NAMALWA (cell line): ENCODE results near the gene NTN5.
"Not testable (repeated sequence)": the region's sequence is repeated elsewhere in the genome, so short reads cannot be mapped to it uniquely, and the experiment has no call there.

Experiments used
- DNase-seq: peaks from one replicate; pipeline ENCODE4 v3.0.0-alpha.2; 2015; ENCODE audit warnings: low spot score

Gene NTN5

GRCh38 chr19:48669903-48670668, 2.7 kb downstream of the NTN5 start:
- DNase-seq, result no peak

- no peak for DNase-seq
These were observed 4.1 kb downstream of the NTN5 start for GRCh38 chr19:48668761-48669160.

- DNase-seq, result no peak
These were observed 4.5 kb downstream of the NTN5 start for GRCh38 chr19:48668332-48668731.

- no peak for DNase-seq
These were observed 7.0 kb downstream of the NTN5 start for GRCh38 chr19:48665786-48666185.

- no peak for DNase-seq
These were observed 8.3 kb downstream of the NTN5 start for GRCh38 chr19:48664476-48664875.

GRCh38 chr19:48663667-48664066, 9.2 kb downstream of the NTN5 start:
- no peak for DNase-seq

- DNase-seq, result no peak
These were observed 11.1 kb downstream of the NTN5 start for GRCh38 chr19:48661711-48662090.

- peak; percentile 97 for DNase-seq
These were observed 11.7 kb downstream of the NTN5 start for GRCh38 chr19:48660852-48661710.

GRCh38 chr19:48659768-48660167, 13.0 kb downstream of the NTN5 start:
- DNase-seq, result peak; percentile 41

- DNase-seq, result no peak
These were observed 14.3 kb downstream of the NTN5 start for GRCh38 chr19:48658483-48658882.

GRCh38 chr19:48657828-48658227, 15.0 kb downstream of the NTN5 start:
- DNase-seq, result not testable (repeated sequence)

GRCh38 chr19:48656840-48657474, 15.9 kb downstream of the NTN5 start:
- no peak for DNase-seq

- DNase-seq, result peak; percentile 55
These were observed 18.3 kb downstream of the NTN5 start for GRCh38 chr19:48654299-48655059.

- DNase-seq, result no peak
These were observed 21.2 kb downstream of the NTN5 start for GRCh38 chr19:48651683-48652048.

GRCh38 chr19:48650974-48651682, 21.7 kb downstream of the NTN5 start:
- no peak for DNase-seq

- no peak for DNase-seq
These were observed 24.7 kb downstream of the NTN5 start for GRCh38 chr19:48648134-48648533.

- peak; percentile 35 for DNase-seq
These were observed 26.0 kb downstream of the NTN5 start for GRCh38 chr19:48646722-48647216.

- DNase-seq, result peak; percentile 94
These were observed 26.7 kb downstream of the NTN5 start, which contains the start of gene CA11 for GRCh38 chr19:48646001-48646721. CA11 (minus strand) TSS chr19:48646187; CDS start chr19:48645632, 555 bp downstream.

- no peak for DNase-seq
These were observed 27.2 kb downstream of the NTN5 start for GRCh38 chr19:48645620-48646000.

- DNase-seq, result peak; percentile 84
These were observed 27.8 kb downstream of the NTN5 start for GRCh38 chr19:48644839-48645619.
